T-cell (primary cell): ENCODE data around the gene XAGE2. TPM values are rescaled to one million over a fixed set of nuclear protein-coding genes. Genes with fewer than 3 reads are reported as not detected.

ENCODE experiments used
- ATAC-seq, 4 experiments: fragments of 200-7000 bp in 3 of 4; fragments of 150-1000 bp in 1 of 4; cut with Tn5 transposase; replicated peaks in 1 of 4; 1 replicate in 3 of 4; 2 replicates in 1 of 4; pipeline ENCODE4 v1.10.0; 2021; ENCODE audit warnings: moderate library complexity in 3 of 4, mild to moderate bottlenecking in 2 of 4, moderate number of reproducible peaks in 1 of 4
- CTCF ChIA-PET, 2 donors: fragments of 300-600 bp; sonication (Branson Sonifier 250); formaldehyde crosslinking; loops; one replicate each; lab custom pipeline; 2022; ENCODE audit warnings: antibody characterized with exemption in 2 of 2; lab: Charles Lee
- POLR2A ChIA-PET, 2 donors: fragments of 300-600 bp; sonication (Branson Sonifier 250); formaldehyde crosslinking; loops; one replicate each; lab custom pipeline; 2022; ENCODE audit warnings: antibody characterized with exemption in 2 of 2; lab: Charles Lee
- DNase-seq, 35 experiments: peaks; one replicate each; pipeline versions ENCODE4 v3.0.0 to v3.0.0-alpha.2; 2013 to 2023
- H3K27ac ChIP-seq: one replicate; pipeline ENCODE4 v1.5.1; 2013; ENCODE audit warnings: low read length
- H3K27me3 ChIP-seq, 2 experiments: replicated peaks in 1 of 2; 1 replicate in 1 of 2; 2 replicates in 1 of 2; pipeline versions ENCODE4 v1.6.1 to v1.7.0; 2013; ENCODE audit warnings: low read length in 1 of 2, mixed read lengths in 1 of 2; ENCODE audit not compliant: control insufficient read depth in 2 of 2, insufficient read depth in 2 of 2; ENCODE audit errors: extremely low read depth in 1 of 2
- H3K36me3 ChIP-seq, 2 donors: 1 replicate in 1 of 2; 2 replicates in 1 of 2; pipeline versions ENCODE4 v1.6.1 to v1.7.0; 2013; ENCODE audit warnings: low read length in 1 of 2; ENCODE audit not compliant: control insufficient read depth in 2 of 2, insufficient read depth in 1 of 2; ENCODE audit errors: extremely low read depth in 1 of 2
- H3K4me1 ChIP-seq, 2 experiments: 1 replicate in 1 of 2; 2 replicates in 1 of 2; pipeline versions ENCODE4 v1.6.1 to v1.7.0; 2013; ENCODE audit warnings: low read length in 2 of 2, mixed read lengths in 1 of 2; ENCODE audit not compliant: insufficient read depth in 2 of 2, control insufficient read depth in 1 of 2; ENCODE audit errors: extremely low read depth in 1 of 2
- H3K4me3 ChIP-seq, 2 donors: 1 replicate in 1 of 2; 2 replicates in 1 of 2; pipeline versions ENCODE4 v1.5.1 to v1.7.0; 2013; ENCODE audit warnings: mild to moderate bottlenecking in 2 of 2, low read length in 1 of 2, moderate library complexity in 1 of 2; ENCODE audit not compliant: control insufficient read depth in 1 of 2; ENCODE audit errors: extremely low read depth in 1 of 2
- H3K9me3 ChIP-seq: 2 replicates; pipeline ENCODE4 v1.7.0; 2013
- H3K27ac Mint-ChIP-seq, 2 donors: one replicate each; pipeline ENCODE4 v1.8.0; 2020 to 2021; ENCODE audit warnings: mild to moderate bottlenecking in 2 of 2, mixed read lengths in 2 of 2
- H3K27me3 Mint-ChIP-seq, 2 donors: one replicate each; pipeline ENCODE4 v1.8.0; 2021 to 2022; ENCODE audit warnings: mixed read lengths in 2 of 2
- H3K36me3 Mint-ChIP-seq: one replicate; pipeline ENCODE4 v1.8.0; 2021; ENCODE audit warnings: mixed read lengths
- H3K4me1 Mint-ChIP-seq, 3 donors: one replicate each; pipeline ENCODE4 v1.8.0; 2020 to 2022; ENCODE audit warnings: mixed read lengths in 3 of 3, mild to moderate bottlenecking in 1 of 3
- H3K4me3 Mint-ChIP-seq, 3 donors: one replicate each; pipeline ENCODE4 v1.8.0; 2020 to 2022; ENCODE audit warnings: mild to moderate bottlenecking in 3 of 3, mixed read lengths in 3 of 3, moderate library complexity in 3 of 3
- H3K9me3 Mint-ChIP-seq, 3 donors: one replicate each; pipeline ENCODE4 v1.8.0; 2020 to 2022; ENCODE audit warnings: mixed read lengths in 3 of 3
- WGBS: methylation state at CpG from one replicate; pipeline ENCODE4 v1.1.5; 2013; ENCODE audit warnings: missing lambda C conversion rate; ENCODE audit not compliant: insufficient coverage; 5-methylcytosine and 5-hydroxymethylcytosine counted together
- total RNA-seq, 35 experiments: library from RNA in 6 of 35; stranded (reverse) in 6 of 35; fragments of 120-200 nt in 1 of 35; gene quantifications; one replicate each; pipeline versions ENCODE4 v1.2.1 to v1.2.4 and lab custom pipeline; 2013 to 2026

Gene XAGE2
- total RNA-seq, 5 donors from 2014 or later (not counting 1 experiment from before 2014, with no cell fraction given) = not detected

DNA sequence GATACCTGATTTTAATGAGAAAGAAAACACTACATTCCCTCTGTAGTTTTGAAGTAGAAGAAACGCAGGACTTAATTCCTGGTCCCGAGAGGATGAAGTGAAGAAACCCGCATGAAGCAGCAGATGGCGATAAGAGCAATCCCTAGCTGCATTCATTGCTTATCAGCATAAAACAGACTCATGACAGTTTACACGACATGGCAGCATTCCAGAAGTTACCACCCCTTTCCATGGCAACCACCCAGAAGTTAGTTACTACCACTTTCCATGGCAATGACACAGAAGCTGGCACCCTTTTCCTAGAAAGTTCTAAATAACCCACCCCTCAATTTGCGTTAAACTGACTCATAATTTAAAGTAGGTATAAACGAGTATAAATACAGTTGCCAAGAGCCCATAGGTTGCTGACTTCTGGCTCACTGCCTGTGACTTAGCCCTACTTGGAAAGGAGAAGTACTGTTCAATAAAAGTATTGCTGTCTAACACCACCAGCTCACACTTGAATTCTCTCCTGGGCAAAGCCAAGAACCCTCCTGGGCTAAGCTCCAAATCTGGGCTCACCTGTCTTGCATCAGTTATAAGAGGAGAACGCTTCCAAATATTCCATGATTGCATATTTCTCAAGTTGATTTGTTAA is 5.5 kb upstream of the XAGE2 start:
- no peaks in the 10 kb centered on the region for H3K36me3 ChIP-seq
- CTCF ChIA-PET = no interaction called here
- Mint-ChIP-seq H3K9me3 (no peaks in the 10 kb centered on the region), H3K27ac (no peak overlapping the region), H3K4me3 (no peak overlapping the region), H3K4me1 (no peaks in the 10 kb centered on the region), H3K27me3 (peaks cover 3 to 57% of the 10 kb centered on the region in 2 donors), H3K36me3 (no peaks in the 10 kb centered on the region)
- peaks cover 0 to 3% of the 10 kb centered on the region in 2 experiments for H3K27me3 ChIP-seq
- POLR2A ChIA-PET = no interaction called here
- DNase-seq (no peak), ATAC-seq (no peak)
- no peaks in the 10 kb centered on the region for H3K4me1 ChIP-seq
- H3K4me3 ChIP-seq = no peak overlapping the region
- no CpG with 5 or more reads among the region's 8 CpGs for WGBS
- H3K27ac ChIP-seq = no peak overlapping the region
- H3K9me3 ChIP-seq = no peaks in the 10 kb centered on the region

DNA sequence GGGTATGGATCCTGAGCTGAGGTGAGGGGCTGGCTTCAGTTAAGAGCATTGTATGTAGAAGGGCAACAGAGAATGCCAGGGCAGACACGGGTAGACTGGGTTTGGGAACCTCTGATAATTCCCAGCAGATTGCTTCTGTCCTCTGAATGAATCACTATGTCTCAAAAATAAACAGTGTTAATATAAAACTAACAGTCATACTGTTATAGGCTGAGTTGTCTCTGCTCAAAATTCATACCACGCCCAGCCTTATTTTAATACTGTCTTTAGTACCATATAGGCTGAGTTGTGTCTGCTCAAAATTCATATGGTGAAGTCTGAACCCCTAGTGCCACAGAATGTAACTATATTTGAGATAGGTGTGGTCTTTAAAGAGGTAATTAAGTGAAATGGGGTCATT is 10.0 kb downstream of the XAGE2 start:
- Histone ChIP-seq H3K27me3 (peaks cover 0 to 4% of the 10 kb centered on the region in 2 experiments), H3K27ac (no peak overlapping the region), H3K4me3 (no peak overlapping the region), H3K4me1 (no peaks in the 10 kb centered on the region), H3K36me3 (no peaks in the 10 kb centered on the region), H3K9me3 (no peaks in the 10 kb centered on the region)
- ChIA-PET POLR2A (no interaction called here), CTCF (no interaction called here)
- Mint-ChIP-seq H3K36me3 (no peaks in the 10 kb centered on the region), H3K27me3 (peaks cover 2 to 27% of the 10 kb centered on the region in 2 donors), H3K27ac (no peak overlapping the region), H3K9me3 (no peaks in the 10 kb centered on the region), H3K4me3 (no peak overlapping the region), H3K4me1 (no peaks in the 10 kb centered on the region)
- WGBS = no CpG with 5 or more reads among the region's 2 CpGs
- ATAC-seq (no peak), DNase-seq (no peak)

DNA sequence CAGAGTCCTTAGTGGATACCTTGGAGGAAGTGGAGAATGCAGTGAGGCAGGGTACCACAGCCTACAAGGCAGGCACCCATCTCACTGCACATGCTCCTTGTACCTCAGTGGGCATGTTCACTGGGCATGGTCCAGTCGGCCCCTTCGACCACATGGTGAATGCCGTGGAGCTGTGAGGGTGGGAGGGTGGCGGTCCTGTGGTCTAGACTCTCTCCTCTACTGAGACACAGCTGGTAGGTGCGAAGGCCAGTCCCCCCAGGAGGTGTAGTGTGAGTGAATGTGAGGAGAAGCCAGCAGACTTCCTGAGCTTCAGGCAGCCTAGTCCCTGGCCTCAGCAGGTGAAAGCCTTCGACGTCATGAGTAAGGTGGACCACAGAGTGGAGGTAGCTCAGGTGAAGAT is 12.2 kb downstream of the XAGE2 start:
- ChIA-PET POLR2A (no interaction called here), CTCF (no interaction called here)
- Mint-ChIP-seq H3K27ac (no peak overlapping the region), H3K4me3 (no peak overlapping the region), H3K4me1 (no peaks in the 10 kb centered on the region), H3K27me3 (peaks cover 2 to 31% of the 10 kb centered on the region in 2 donors), H3K36me3 (no peaks in the 10 kb centered on the region), H3K9me3 (no peaks in the 10 kb centered on the region)
- Histone ChIP-seq H3K27me3 (peaks cover 0 to 4% of the 10 kb centered on the region in 2 experiments), H3K4me1 (no peaks in the 10 kb centered on the region), H3K27ac (no peak overlapping the region), H3K4me3 (no peak overlapping the region), H3K36me3 (no peaks in the 10 kb centered on the region), H3K9me3 (no peaks in the 10 kb centered on the region)
- DNase-seq (no peak), ATAC-seq (no peak)
- WGBS = 86% methylated on average over 2 of the region's 7 CpGs

DNA sequence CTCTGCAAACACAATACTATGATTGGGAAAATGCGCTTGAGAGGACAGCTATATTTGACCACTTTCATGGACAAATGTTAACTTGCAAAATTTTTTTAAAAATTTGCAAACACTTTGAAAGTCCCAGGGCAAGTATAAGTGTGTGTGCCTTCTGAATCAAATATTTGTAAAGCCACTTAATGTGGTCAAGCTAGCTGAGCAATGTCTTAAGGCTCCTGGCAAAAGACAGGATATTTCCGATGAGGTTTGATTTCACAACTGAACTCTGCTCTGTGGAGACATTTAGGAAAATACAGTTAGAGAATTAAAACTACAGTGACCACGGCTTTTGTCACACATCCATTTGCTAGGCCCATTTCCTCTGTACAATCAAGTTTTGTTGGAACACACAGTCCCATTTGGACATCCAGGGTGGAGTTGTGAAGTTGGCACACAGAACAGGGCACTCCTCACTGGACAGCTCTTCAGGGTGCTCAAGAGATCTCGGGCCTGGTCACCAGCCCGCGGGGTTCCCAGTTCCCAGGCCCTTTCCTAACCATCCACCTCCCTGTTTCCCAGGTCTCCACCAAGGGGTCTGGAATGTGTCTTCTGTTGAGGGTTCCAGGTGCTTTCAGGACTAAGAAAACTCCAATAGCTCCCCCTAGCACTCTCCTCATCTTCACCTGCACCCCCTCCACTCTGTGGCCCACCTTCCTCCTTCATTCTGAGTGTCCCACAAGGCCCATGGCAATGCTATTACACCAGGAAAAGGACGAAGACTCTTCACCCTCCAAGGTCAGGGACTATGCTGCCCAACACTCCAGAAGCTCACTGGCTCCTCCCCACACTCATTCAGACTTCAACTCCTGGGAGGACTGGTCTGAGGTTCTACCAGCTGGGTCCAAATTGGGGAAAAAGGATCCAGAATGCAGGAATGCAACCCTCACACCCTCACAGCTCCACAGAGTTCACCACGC is 41.9 kb downstream of the XAGE2 start:
- peaks cover 0 to 29% of the 10 kb centered on the region in 2 donors for H3K27me3 Mint-ChIP-seq
- POLR2A ChIA-PET = no interaction called here
- Histone ChIP-seq H3K4me3 (no peak overlapping the region), H3K36me3 (no peaks in the 10 kb centered on the region), H3K27ac (no peak overlapping the region), H3K4me1 (no peaks in the 10 kb centered on the region), H3K9me3 (no peaks in the 10 kb centered on the region), H3K27me3 (no peaks in the 10 kb centered on the region)
- no peaks in the 10 kb centered on the region for H3K36me3 Mint-ChIP-seq
- no peak overlapping the region for H3K27ac Mint-ChIP-seq
- CTCF ChIA-PET = no interaction called here
- H3K9me3 Mint-ChIP-seq = no peaks in the 10 kb centered on the region
- no peak for DNase-seq
- no peaks in the 10 kb centered on the region for H3K4me1 Mint-ChIP-seq
- ATAC-seq = no peak
- no CpG with 5 or more reads among the region's 8 CpGs for WGBS
- no peak overlapping the region for H3K4me3 Mint-ChIP-seq

DNA sequence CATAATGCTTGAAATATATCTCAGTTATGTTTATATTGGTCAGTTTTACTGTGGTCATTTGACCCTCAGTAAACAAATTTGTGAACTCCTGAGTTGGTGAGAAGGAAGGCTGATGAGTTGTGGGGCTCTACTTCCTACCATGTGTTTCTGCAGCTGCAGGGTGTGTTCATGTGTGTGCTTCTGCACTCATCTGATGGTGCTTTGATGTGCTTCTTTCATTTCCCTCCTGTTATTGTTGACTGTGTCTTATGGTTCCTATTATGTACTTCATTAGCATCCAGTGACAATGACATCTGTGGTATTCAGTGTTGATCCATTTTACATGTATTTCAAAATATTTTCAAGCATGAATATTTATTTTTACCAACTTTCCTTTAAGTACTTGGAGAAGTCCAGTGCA is 46.5 kb downstream of the XAGE2 start:
- POLR2A ChIA-PET = no interaction called here
- Mint-ChIP-seq H3K4me3 (no peak overlapping the region), H3K27ac (no peak overlapping the region), H3K4me1 (no peaks in the 10 kb centered on the region), H3K9me3 (no peaks in the 10 kb centered on the region), H3K27me3 (peaks cover 7 to 46% of the 10 kb centered on the region in 2 donors), H3K36me3 (no peaks in the 10 kb centered on the region)
- CTCF ChIA-PET = no interaction called here
- Histone ChIP-seq H3K4me1 (no peaks in the 10 kb centered on the region), H3K27me3 (no peaks in the 10 kb centered on the region), H3K36me3 (no peaks in the 10 kb centered on the region), H3K4me3 (no peak overlapping the region), H3K9me3 (no peaks in the 10 kb centered on the region), H3K27ac (no peak overlapping the region)
- DNase-seq = no peak
- ATAC-seq = no peak

DNA sequence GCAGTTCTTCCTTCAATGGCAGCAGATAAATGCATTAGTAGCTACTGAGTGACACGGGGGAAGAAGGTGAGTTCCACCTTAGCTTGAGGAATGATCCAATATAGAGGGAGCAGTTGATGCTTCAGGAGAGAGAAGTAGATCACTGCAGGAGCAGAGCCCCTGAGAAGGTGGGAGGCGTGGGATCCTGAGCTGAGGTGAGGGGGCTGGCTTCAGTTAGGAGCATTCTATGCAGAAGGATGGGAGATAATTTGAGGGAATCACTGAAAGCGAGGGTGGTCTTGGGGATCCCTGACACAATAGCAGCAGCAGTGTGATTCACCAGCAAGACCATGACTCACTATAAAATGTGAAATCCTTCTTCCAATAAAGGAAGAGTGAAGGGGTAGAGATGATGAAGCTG is 48.0 kb downstream of the XAGE2 start:
- Mint-ChIP-seq H3K27ac (no peak overlapping the region), H3K27me3 (peaks cover 9 to 43% of the 10 kb centered on the region in 2 donors), H3K4me1 (no peaks in the 10 kb centered on the region), H3K9me3 (no peaks in the 10 kb centered on the region), H3K4me3 (no peak overlapping the region), H3K36me3 (no peaks in the 10 kb centered on the region)
- no peaks in the 10 kb centered on the region for H3K27me3 ChIP-seq
- ChIA-PET CTCF (no interaction called here), POLR2A (no interaction called here)
- ATAC-seq (no peak), DNase-seq (no peak)
- H3K4me3 ChIP-seq = no peak overlapping the region
- 100% methylated on average over 1 of the region's 3 CpGs for WGBS
- H3K27ac ChIP-seq = no peak overlapping the region
- no peaks in the 10 kb centered on the region for H3K9me3 ChIP-seq
- H3K36me3 ChIP-seq = no peaks in the 10 kb centered on the region
- no peaks in the 10 kb centered on the region for H3K4me1 ChIP-seq
